Measurements from ENCODE around the gene DOCK9. TPM values are rescaled to one million over a fixed set of nuclear protein-coding genes. Genes with fewer than 3 reads are reported as not detected.

DOCK9 gene
- polyA plus RNA-seq, 1 of the 3 experiments (the other 2 are of a cell fraction) = 16.6 TPM

GRCh38 chr13:98772794-98773452 lies 204.9 kb downstream of the DOCK9 start (continued):
- TF ChIP-seq RXRA (IDR thresholded peaks at IDR 0.05; ENCODE audit: borderline replicate concordance, low read depth) = no peak
- TF ChIP-seq ZBTB33 (IDR thresholded peaks at IDR 0.05; ENCODE audit: borderline replicate concordance, low read depth) = no peak
- TF ChIP-seq RCOR1 (IDR thresholded peaks at IDR 0.05; ENCODE audit: low read length) = no peak
- TF ChIP-seq RFX5 (IDR thresholded peaks at IDR 0.05; ENCODE audit: low read length) = no peak
- TF ChIP-seq TAF1 (IDR thresholded peaks at IDR 0.05; ENCODE audit: borderline replicate concordance, low read depth, low read length) = no peak

- WGBS (ENCODE audit: low lambda C conversion rate) = 70% methylated on average over 16 of the region's 16 CpGs
- Histone ChIP-seq H3K4me3 (ENCODE audit: low read depth in 2 of 2, low read length in 1 of 2) (no peak overlapping the region), H3K27ac (ENCODE audit: low read depth in 2 of 2, low read length in 1 of 2) (no peak overlapping the region), H3K9me3 (no peaks in the 10 kb centered on the region), H3K36me3 (replicated peaks in 1 of 2; ENCODE audit: control insufficient read depth in 1 of 2, insufficient read depth in 2 of 2, low read length in 1 of 2) (no peaks in the 10 kb centered on the region), H2AFZ (ENCODE audit: low read depth) (no peak overlapping the region), H3K79me2 (ENCODE audit: insufficient read depth) (no peaks in the 10 kb centered on the region), H3F3A (replicated peaks; ENCODE audit: insufficient read depth) (no peaks in the 10 kb centered on the region), H3K4me2 (no peak overlapping the region), H3K4me1 (ENCODE audit: control insufficient read depth in 1 of 2, insufficient read depth in 2 of 2, low read depth in 1 of 2, low read length in 1 of 2) (no peaks in the 10 kb centered on the region; a peak in 1 of 4 replicates), H3K9me2 (no peaks in the 10 kb centered on the region), H3K27me3 (ENCODE audit: insufficient read depth) (no peaks in the 10 kb centered on the region; the same call in 1 of the 2 replicates), H3K9ac (no peak overlapping the region), H4K20me1 (ENCODE audit: insufficient read depth) (no peaks in the 10 kb centered on the region)
- no peak for DNase-seq
- POLR2A ChIA-PET = no interaction called here
- CTCF ChIA-PET = no interaction called here
- no peak for TF ChIP-seq CTCF (IDR thresholded peaks at IDR 0.05)
- no peak for TF ChIP-seq RAD21 (IDR thresholded peaks at IDR 0.05; ENCODE audit: low read length)
- TF ChIP-seq YY1 (IDR thresholded peaks at IDR 0.05; ENCODE audit: low read depth) = no peak
- TF ChIP-seq FOXJ3 (CRISPR knock-in tag; IDR thresholded peaks at IDR 0.05) = no peak
- TF ChIP-seq MAX (IDR thresholded peaks at IDR 0.05; ENCODE audit: low read depth) = no peak
- TF ChIP-seq JUND (IDR thresholded peaks at IDR 0.05) = no peak
- no peak for TF ChIP-seq TAF1 (IDR thresholded peaks at IDR 0.05; ENCODE audit: borderline replicate concordance, low read depth, low read length)
- no peak for TF ChIP-seq EP300 (IDR thresholded peaks at IDR 0.05; ENCODE audit: borderline replicate concordance in 1 of 2, low read depth in 1 of 2, low read length in 1 of 2)
- no peak for TF ChIP-seq ELF1 (IDR thresholded peaks at IDR 0.05)
- no peak for TF ChIP-seq NFIC (IDR thresholded peaks at IDR 0.05; ENCODE audit: borderline replicate concordance)
- no peak for TF ChIP-seq RXRA (IDR thresholded peaks at IDR 0.05; ENCODE audit: borderline replicate concordance, low read depth)
These were observed 205.8 kb downstream of the DOCK9 start for GRCh38 chr13:98771838-98772611.

Measured in SK-N-SH (cell line).